HG02885 (cell line): Measurements from ENCODE around the gene ZBTB20.

ENCODE experiments used
- ATAC-seq: cut with Tn5 transposase; IDR thresholded peaks from one replicate; pipeline ENCODE4 v1.9.1; 2021; ENCODE audit warnings: mild to moderate bottlenecking; ENCODE audit not compliant: unreplicated experiment, poor library complexity

ZBTB20 gene

GRCh38 chr3:114469070-114469469, 678.0 kb downstream of the ZBTB20 start:
- no peak for ATAC-seq

GRCh38 chr3:114466816-114467215, 680.3 kb downstream of the ZBTB20 start:
- no peak for ATAC-seq

- ATAC-seq = no peak
Observed at GRCh38 chr3:114466251-114466650, 680.8 kb downstream of the ZBTB20 start.

- peak; percentile 92 for ATAC-seq
Observed at GRCh38 chr3:114464548-114464947, 682.5 kb downstream of the ZBTB20 start.

- no peak for ATAC-seq
Observed at GRCh38 chr3:114462750-114463149, 684.3 kb downstream of the ZBTB20 start.

- peak; percentile 53 for ATAC-seq
Observed at GRCh38 chr3:114460459-114460858, 686.6 kb downstream of the ZBTB20 start.

GRCh38 chr3:114456742-114457141, 690.3 kb downstream of the ZBTB20 start:
- peak; percentile 89 for ATAC-seq

GRCh38 chr3:114455432-114455831, 691.7 kb downstream of the ZBTB20 start:
- ATAC-seq = no peak

- no peak for ATAC-seq
Observed at GRCh38 chr3:114454551-114455251, 692.4 kb downstream of the ZBTB20 start.

GRCh38 chr3:114453361-114453780, 693.7 kb downstream of the ZBTB20 start:
- no peak for ATAC-seq

- no peak for ATAC-seq
Observed at GRCh38 chr3:114452937-114453336, 694.2 kb downstream of the ZBTB20 start.

- no peak for ATAC-seq
Observed at GRCh38 chr3:114452256-114452655, 694.8 kb downstream of the ZBTB20 start.

- no peak for ATAC-seq
Observed at GRCh38 chr3:114451561-114452018, 695.5 kb downstream of the ZBTB20 start.

- ATAC-seq = no peak
Observed at GRCh38 chr3:114451051-114451451, 696.0 kb downstream of the ZBTB20 start.

- ATAC-seq = peak; percentile 50
Observed at GRCh38 chr3:114450008-114450596, 697.0 kb downstream of the ZBTB20 start.

- ATAC-seq = peak; percentile 42
Observed at GRCh38 chr3:114449271-114450007, 697.6 kb downstream of the ZBTB20 start.

GRCh38 chr3:114447950-114448479, 699.1 kb downstream of the ZBTB20 start:
- no peak for ATAC-seq

GRCh38 chr3:114447545-114447944, 699.5 kb downstream of the ZBTB20 start:
- no peak for ATAC-seq

- no peak for ATAC-seq
Observed at GRCh38 chr3:114446600-114446999, 700.5 kb downstream of the ZBTB20 start.

- no peak for ATAC-seq
Observed at GRCh38 chr3:114445233-114445632, 701.9 kb downstream of the ZBTB20 start.

- no peak for ATAC-seq
Observed at GRCh38 chr3:114444216-114444615, 702.9 kb downstream of the ZBTB20 start.
